Measurements from ENCODE around the gene BSN. TPM values are rescaled to one million over a fixed set of nuclear protein-coding genes. Genes with fewer than 3 reads are reported as not detected.

Gene BSN
- total and polyA plus RNA-seq, 2 experiments from 2014 or later, result 0.50 to 5.1 TPM

DNA sequence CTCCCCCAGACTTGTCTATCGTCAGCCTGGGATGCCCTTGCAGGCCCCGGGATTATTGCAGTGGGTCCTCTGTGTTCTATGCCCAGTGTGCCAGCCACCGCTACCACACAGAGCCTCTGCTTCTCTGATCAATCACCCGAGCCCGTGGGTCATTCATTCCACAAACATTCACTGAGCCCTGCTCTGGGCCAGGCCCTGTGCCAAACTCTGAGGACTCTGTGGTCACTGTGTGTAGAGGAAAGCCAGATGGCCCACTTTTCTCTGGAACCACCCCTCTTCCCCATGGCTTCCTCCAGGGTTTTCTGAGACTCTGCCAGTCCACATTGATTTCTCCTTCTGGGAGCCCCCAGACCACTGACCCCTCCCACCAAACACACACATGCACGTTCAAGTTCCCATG lies 55.5 kb downstream of the BSN start:
- Histone ChIP-seq H3K4me3 (no peak overlapping the region), H3K79me2 (replicated peaks; ENCODE audit: insufficient read depth) (no peaks in the 10 kb centered on the region), H3K36me3 (ENCODE audit: insufficient read depth) (no peaks in the 10 kb centered on the region), H2AFZ (no peak overlapping the region), H3K27ac (ENCODE audit: low read depth) (no peak overlapping the region), H3F3A (replicated peaks; ENCODE audit: low read depth) (0 out of 2 replicates have a peak, but pooled peaks cover 3% of the 10 kb centered on the region), H4K20me1 (replicated peaks; ENCODE audit: insufficient read depth) (no peaks in the 10 kb centered on the region; the same call in 1 of the 2 replicates), H3K9me2 (ENCODE audit: insufficient read depth) (no peaks in the 10 kb centered on the region), H3K4me2 (no peak overlapping the region), H3K27me3 (ENCODE audit: insufficient read depth) (no peaks in the 10 kb centered on the region), H3K4me1 (ENCODE audit: insufficient read depth) (no peaks in the 10 kb centered on the region)
- DNase-seq (ENCODE audit: low spot score) (no peak), ATAC-seq (no peak)
- H3K9me3 Mint-ChIP-seq, result peaks cover 7% of the 10 kb centered on the region; the same call in 1 of the 3 replicates
- H3K36me3 Mint-ChIP-seq (ENCODE audit: low read depth), result no peaks in the 10 kb centered on the region
- no peak overlapping the region for H3K27ac Mint-ChIP-seq
- peaks cover 2% of the 10 kb centered on the region for H3K27me3 Mint-ChIP-seq (ENCODE audit: insufficient read depth, low read depth, poor library complexity)
- TF ChIP-seq EZH2phosphoT487 (IDR thresholded peaks at IDR 0.05; ENCODE audit: unreplicated experiment) (no peak), NANOG (IDR thresholded peaks at IDR 0.05; ENCODE audit: borderline replicate concordance) (no peak), ZNF114 (CRISPR knock-in tag; IDR thresholded peaks at IDR 0.05) (no peak), JUNB (IDR thresholded peaks at IDR 0.05; ENCODE audit: unreplicated experiment) (no peak)
- H3K4me1 Mint-ChIP-seq, result no peaks in the 10 kb centered on the region
- H3K4me3 Mint-ChIP-seq, result no peak overlapping the region

- ATAC-seq, result no peak
- H4K20me1 ChIP-seq (replicated peaks; ENCODE audit: insufficient read depth), result no peaks in the 10 kb centered on the region; the same call in 1 of the 2 replicates
- no peaks in the 10 kb centered on the region for H3K27me3 ChIP-seq (ENCODE audit: insufficient read depth)
These were observed 56.5 kb downstream of the BSN start for GRCh38 chr3:49610666-49611280.

DNA sequence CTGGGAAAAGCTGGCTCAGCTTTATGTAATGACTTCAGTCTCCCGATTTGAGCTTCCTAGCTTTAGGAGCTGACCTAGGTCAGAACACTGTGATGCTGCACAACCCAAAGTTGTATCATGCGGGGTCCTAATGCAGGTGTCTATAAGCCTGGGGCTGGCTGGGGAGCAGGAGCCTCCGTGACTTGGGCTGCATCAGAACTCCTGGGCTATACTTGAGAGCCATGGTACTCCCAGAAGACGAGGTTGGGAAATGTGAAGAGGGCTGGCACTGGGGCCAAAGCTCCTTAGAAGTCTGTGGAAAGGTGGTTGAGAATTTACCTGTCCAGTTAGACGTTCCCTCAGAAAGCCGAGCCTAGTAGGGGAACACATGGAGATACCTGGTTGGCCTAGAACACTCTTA lies 57.0 kb downstream of the BSN start:
- Mint-ChIP-seq H3K36me3 (ENCODE audit: low read depth) (no peaks in the 10 kb centered on the region), H3K4me3 (no peak overlapping the region), H3K9me3 (peaks cover 7% of the 10 kb centered on the region; the same call in 1 of the 3 replicates), H3K27me3 (ENCODE audit: insufficient read depth, low read depth, poor library complexity) (peaks cover 2% of the 10 kb centered on the region), H3K4me1 (peaks cover 7% of the 10 kb centered on the region), H3K27ac (no peak overlapping the region)
- 0 out of 2 replicates have a peak, but pooled peaks cover 3% of the 10 kb centered on the region for H3F3A ChIP-seq (replicated peaks; ENCODE audit: low read depth)
- no peaks in the 10 kb centered on the region; the same call in 1 of the 2 replicates for H4K20me1 ChIP-seq (replicated peaks; ENCODE audit: insufficient read depth)
- no peaks in the 10 kb centered on the region for H3K27me3 ChIP-seq (ENCODE audit: insufficient read depth)
- no peak overlapping the region for H3K4me3 ChIP-seq
- no peaks in the 10 kb centered on the region; the same call in 1 of the 2 replicates for H3K9me2 ChIP-seq (ENCODE audit: insufficient read depth)
- DNase-seq (ENCODE audit: low spot score) (no peak), ATAC-seq (no peak)
- H3K36me3 ChIP-seq (ENCODE audit: insufficient read depth), result no peaks in the 10 kb centered on the region
- H3K79me2 ChIP-seq (replicated peaks; ENCODE audit: insufficient read depth), result no peaks in the 10 kb centered on the region
- H3K27ac ChIP-seq (ENCODE audit: low read depth), result no peak overlapping the region
- no peak overlapping the region for H3K4me2 ChIP-seq
- peaks cover 5% of the 10 kb centered on the region for H3K4me1 ChIP-seq (ENCODE audit: insufficient read depth)
- no peak overlapping the region for H2AFZ ChIP-seq
- TF ChIP-seq, protein P1, sequence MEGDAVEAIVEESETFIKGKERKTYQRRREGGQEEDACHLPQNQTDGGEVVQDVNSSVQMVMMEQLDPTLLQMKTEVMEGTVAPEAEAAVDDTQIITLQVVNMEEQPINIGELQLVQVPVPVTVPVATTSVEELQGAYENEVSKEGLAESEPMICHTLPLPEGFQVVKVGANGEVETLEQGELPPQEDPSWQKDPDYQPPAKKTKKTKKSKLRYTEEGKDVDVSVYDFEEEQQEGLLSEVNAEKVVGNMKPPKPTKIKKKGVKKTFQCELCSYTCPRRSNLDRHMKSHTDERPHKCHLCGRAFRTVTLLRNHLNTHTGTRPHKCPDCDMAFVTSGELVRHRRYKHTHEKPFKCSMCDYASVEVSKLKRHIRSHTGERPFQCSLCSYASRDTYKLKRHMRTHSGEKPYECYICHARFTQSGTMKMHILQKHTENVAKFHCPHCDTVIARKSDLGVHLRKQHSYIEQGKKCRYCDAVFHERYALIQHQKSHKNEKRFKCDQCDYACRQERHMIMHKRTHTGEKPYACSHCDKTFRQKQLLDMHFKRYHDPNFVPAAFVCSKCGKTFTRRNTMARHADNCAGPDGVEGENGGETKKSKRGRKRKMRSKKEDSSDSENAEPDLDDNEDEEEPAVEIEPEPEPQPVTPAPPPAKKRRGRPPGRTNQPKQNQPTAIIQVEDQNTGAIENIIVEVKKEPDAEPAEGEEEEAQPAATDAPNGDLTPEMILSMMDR (conservative IDR thresholded peaks at IDR 0.05; ENCODE audit: low read depth in 2 of 2), result no peak
- no peak for TF ChIP-seq ZNF331 (CRISPR knock-in tag; IDR thresholded peaks at IDR 0.05; ENCODE audit: low read depth)
- no peak for TF ChIP-seq JUNB (IDR thresholded peaks at IDR 0.05; ENCODE audit: unreplicated experiment)
- TF ChIP-seq EZH2 (IDR thresholded peaks at IDR 0.05; ENCODE audit: low read depth, unreplicated experiment), result no peak
- no peak for TF ChIP-seq EZH2phosphoT487 (IDR thresholded peaks at IDR 0.05; ENCODE audit: unreplicated experiment)
- TF ChIP-seq NANOG (IDR thresholded peaks at IDR 0.05; ENCODE audit: borderline replicate concordance), result no peak
- no peak for TF ChIP-seq STAT1 (IDR thresholded peaks at IDR 0.05; ENCODE audit: unreplicated experiment)
- no peak for TF ChIP-seq ETS1 (IDR thresholded peaks at IDR 0.05)
- no peak for TF ChIP-seq CREB1 (CRISPR knock-in tag; IDR thresholded peaks at IDR 0.05; ENCODE audit: low read depth)

More at GRCh38 chr3:49610666-49611280, 56.5 kb downstream of the BSN start:
- Mint-ChIP-seq H3K36me3 (ENCODE audit: low read depth) (no peaks in the 10 kb centered on the region), H3K4me3 (no peak overlapping the region), H3K27me3 (ENCODE audit: insufficient read depth, low read depth, poor library complexity) (peaks cover 2% of the 10 kb centered on the region), H3K4me1 (peaks cover 3% of the 10 kb centered on the region; the same call in 2 of the 3 replicates), H3K27ac (no peak overlapping the region), H3K9me3 (peaks cover 7% of the 10 kb centered on the region; the same call in 1 of the 3 replicates)
- no peak for DNase-seq (ENCODE audit: low spot score)
- Histone ChIP-seq H3K79me2 (replicated peaks; ENCODE audit: insufficient read depth) (no peaks in the 10 kb centered on the region), H3K9me2 (ENCODE audit: insufficient read depth) (no peaks in the 10 kb centered on the region), H3K4me3 (no peak overlapping the region), H3K4me2 (no peak overlapping the region), H3K27ac (ENCODE audit: low read depth) (no peak overlapping the region), H3F3A (replicated peaks; ENCODE audit: low read depth) (0 out of 2 replicates have a peak, but pooled peaks cover 3% of the 10 kb centered on the region), H2AFZ (no peak overlapping the region), H3K36me3 (ENCODE audit: insufficient read depth) (no peaks in the 10 kb centered on the region), H3K4me1 (ENCODE audit: insufficient read depth) (no peaks in the 10 kb centered on the region)
- TF ChIP-seq, protein P1 (conservative IDR thresholded peaks at IDR 0.05; ENCODE audit: low read depth in 2 of 2), result no peak
- TF ChIP-seq JUNB (IDR thresholded peaks at IDR 0.05; ENCODE audit: unreplicated experiment) (no peak), ZNF331 (CRISPR knock-in tag; IDR thresholded peaks at IDR 0.05; ENCODE audit: low read depth) (no peak)
